GM13976 (cell line): ENCODE data around the gene TSPAN32.

Source experiments
- DNase-seq: peaks from one replicate; pipeline ENCODE4 v3.0.0; 2012; ENCODE audit warnings: low spot score
- CTCF ChIP-seq: IDR thresholded peaks from 2 replicates; pipeline ENCODE4 v1.5.1; 2012; ENCODE audit warnings: borderline replicate concordance, mild to moderate bottlenecking; ENCODE audit not compliant: insufficient read depth; ENCODE audit errors: extremely low read depth, missing control alignments, control extremely low read depth
- in situ Hi-C: fragments of 300-500 bp; cut with MboI; formaldehyde crosslinking; loops from one replicate; pipeline ENCODE4 v1.12.0; 2022; ENCODE audit warnings: low sequenced_read_pairs, mixed read lengths, inconsistent platforms; ENCODE audit not compliant: unreplicated experiment

Gene TSPAN32

GRCh38 chr11:2306452-2306823 lies 4.6 kb downstream of the TSPAN32 start:
- in situ Hi-C loops, result no loop called here
- TF ChIP-seq CTCF, result no peak
- DNase-seq, result no peak

DNA sequence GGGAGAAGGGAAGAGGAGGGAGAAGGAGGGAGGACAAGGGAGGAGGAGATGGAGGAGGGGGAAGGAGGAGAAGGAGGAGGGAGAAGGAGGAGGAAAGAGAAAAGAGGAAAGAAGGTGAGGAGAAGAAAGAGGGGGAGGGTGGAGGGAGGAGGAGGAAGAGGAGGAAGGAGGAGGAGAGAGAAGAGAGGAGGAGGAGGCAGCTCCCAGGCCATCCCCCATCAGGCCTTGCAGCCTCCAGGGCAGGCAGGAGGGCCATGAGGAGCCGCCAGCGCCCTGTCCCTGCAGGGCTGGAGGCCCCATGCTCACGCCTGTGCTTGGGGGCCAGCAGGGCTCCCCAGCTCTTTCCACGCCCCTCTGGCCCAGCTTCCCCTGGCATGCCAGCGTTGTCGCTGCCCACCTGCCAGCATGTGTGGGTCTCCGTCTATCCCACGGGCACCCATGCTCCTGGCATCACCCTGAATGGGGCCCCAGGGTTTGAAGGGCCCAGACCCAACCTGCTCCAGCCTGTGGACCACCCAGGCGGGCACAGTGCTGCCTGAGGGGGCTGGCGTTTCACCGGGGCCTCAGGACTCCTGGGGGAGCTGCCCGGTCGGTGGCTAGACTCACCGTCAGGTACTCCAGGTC lies 5.2 kb downstream of the TSPAN32 start:
- in situ Hi-C loops, result no loop called here
- TF ChIP-seq CTCF, result no peak
- no peak for DNase-seq

GRCh38 chr11:2307501-2308331 lies 5.9 kb downstream of the TSPAN32 start:
- no peak for DNase-seq
- in situ Hi-C loops, result no loop called here
- no peak for TF ChIP-seq CTCF

DNA sequence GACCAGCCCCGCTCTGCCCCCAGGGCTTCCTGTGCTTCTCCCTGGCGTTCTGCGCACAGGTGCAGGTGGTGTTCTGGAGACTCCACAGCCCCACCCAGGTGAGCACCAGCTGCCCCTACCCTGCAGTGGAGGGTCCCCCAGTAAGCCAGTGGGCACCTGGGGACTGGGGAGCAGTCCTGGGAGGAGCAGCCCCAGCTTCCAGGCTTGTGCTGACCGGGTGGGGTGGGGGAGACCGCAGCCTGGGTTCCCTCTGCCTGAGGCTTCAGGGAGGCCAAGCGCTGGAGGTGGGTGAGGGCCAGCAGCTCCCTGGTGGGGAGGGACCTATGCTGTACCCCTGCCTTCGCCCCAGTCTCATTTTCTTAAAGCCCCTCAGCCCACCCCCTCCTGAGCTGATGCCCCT lies 6.9 kb downstream of the TSPAN32 start:
- DNase-seq, result no peak
- TF ChIP-seq CTCF, result no peak
- in situ Hi-C loops, result no loop called here

- no peak for DNase-seq
- no peak for TF ChIP-seq CTCF
- in situ Hi-C loops, result loop anchor here (10.0 kb wide), 1 partner anchor 105 kb away; no protein-coding TSS in a partner anchor
Measured at GRCh38 chr11:2309251-2310072, 7.6 kb downstream of the TSPAN32 start.

GRCh38 chr11:2310073-2310785 lies 8.4 kb downstream of the TSPAN32 start:
- in situ Hi-C loops, result loop anchor here (10.0 kb wide), 1 partner anchor 105 kb away; no protein-coding TSS in a partner anchor
- DNase-seq, result no peak
- no peak for TF ChIP-seq CTCF
